ENCODE data around the gene MICAL2. TPM values are rescaled to one million over a fixed set of nuclear protein-coding genes. Genes with fewer than 3 reads are reported as not detected.

Gene MICAL2
- polyA plus RNA-seq, 1 experiment: 135 TPM

GRCh38 chr11:12210200-12210599 is 99.8 kb downstream of the MICAL2 start:
- H3K36me3 ChIP-seq (ENCODE audit: control insufficient read depth, insufficient read depth, low read length): peaks cover 7% of the 10 kb centered on the region
- ChIA-PET POLR2A (no interaction called here), CTCF (no interaction called here)
- TF ChIP-seq CTCF (IDR thresholded peaks at IDR 0.05; ENCODE audit: insufficient read depth, low read depth, low read length): no peak
- no peak for DNase-seq (ENCODE audit: low read depth)
- H3K27me3 ChIP-seq (ENCODE audit: control insufficient read depth, insufficient read depth, low read length): no peaks in the 10 kb centered on the region
- H3K4me3 ChIP-seq (ENCODE audit: low read depth, low read length): no peak overlapping the region

- CTCF ChIA-PET: interaction anchor here (0.6 kb wide), 1 partner anchor 23 kb away, joined by 4 read pairs; no protein-coding TSS in a partner anchor
- Histone ChIP-seq H3K36me3 (ENCODE audit: control insufficient read depth, insufficient read depth, low read length) (peaks cover 7% of the 10 kb centered on the region), H3K4me3 (ENCODE audit: low read depth, low read length) (no peak overlapping the region), H3K27me3 (ENCODE audit: control insufficient read depth, insufficient read depth, low read length) (no peaks in the 10 kb centered on the region)
- POLR2A ChIA-PET: no interaction called here
- no peak for DNase-seq (ENCODE audit: low read depth)
- TF ChIP-seq CTCF (IDR thresholded peaks at IDR 0.05; ENCODE audit: insufficient read depth, low read depth, low read length): no peak
These were observed 101.1 kb downstream of the MICAL2 start for GRCh38 chr11:12211331-12212065.

- H3K36me3 ChIP-seq (ENCODE audit: control insufficient read depth, insufficient read depth, low read length): peaks cover 10% of the 10 kb centered on the region
- CTCF ChIA-PET: no interaction called here
These were observed 101.9 kb downstream of the MICAL2 start for GRCh38 chr11:12212174-12212820.

GRCh38 chr11:12212821-12213185 is 102.4 kb downstream of the MICAL2 start:
- no peak for DNase-seq (ENCODE audit: low read depth)
- no peak for TF ChIP-seq CTCF (IDR thresholded peaks at IDR 0.05; ENCODE audit: insufficient read depth, low read depth, low read length)
- Histone ChIP-seq H3K36me3 (ENCODE audit: control insufficient read depth, insufficient read depth, low read length) (peaks cover 10% of the 10 kb centered on the region), H3K4me3 (ENCODE audit: low read depth, low read length) (no peak overlapping the region), H3K27me3 (ENCODE audit: control insufficient read depth, insufficient read depth, low read length) (no peaks in the 10 kb centered on the region)
- ChIA-PET POLR2A (no interaction called here), CTCF (no interaction called here)

More at GRCh38 chr11:12212174-12212820, 101.9 kb downstream of the MICAL2 start:
- no peak for TF ChIP-seq CTCF (IDR thresholded peaks at IDR 0.05; ENCODE audit: insufficient read depth, low read depth, low read length)
- POLR2A ChIA-PET: no interaction called here
- no peaks in the 10 kb centered on the region for H3K27me3 ChIP-seq (ENCODE audit: control insufficient read depth, insufficient read depth, low read length)
- no peak for DNase-seq (ENCODE audit: low read depth)
- H3K4me3 ChIP-seq (ENCODE audit: low read depth, low read length): no peak overlapping the region

GRCh38 chr11:12213883-12214282 is 103.5 kb downstream of the MICAL2 start:
- ChIA-PET CTCF (no interaction called here), POLR2A (no interaction called here)
- peaks cover 15% of the 10 kb centered on the region for H3K36me3 ChIP-seq (ENCODE audit: control insufficient read depth, insufficient read depth, low read length)

More at GRCh38 chr11:12213883-12214282, 103.5 kb downstream of the MICAL2 start:
- Histone ChIP-seq H3K4me3 (ENCODE audit: low read depth, low read length) (no peak overlapping the region), H3K27me3 (ENCODE audit: control insufficient read depth, insufficient read depth, low read length) (no peaks in the 10 kb centered on the region)
- no peak for TF ChIP-seq CTCF (IDR thresholded peaks at IDR 0.05; ENCODE audit: insufficient read depth, low read depth, low read length)
- DNase-seq (ENCODE audit: low read depth): peak; percentile 46

Measured in BJ (cell line).